ENCODE data around the gene TUBB. TPM values are rescaled to one million over a fixed set of nuclear protein-coding genes. Genes with fewer than 3 reads are reported as not detected.
"Not testable (repeated sequence)": the region's sequence is repeated elsewhere in the genome, so short reads cannot be mapped to it uniquely, and the experiment has no call there.

The TUBB gene
- total RNA-seq, 3 donors from 2014 or later = 113 to 328 (median 307) TPM

- intact Hi-C loops (cut with DNase I, micrococcal nuclease) = loop anchor here (2.0 kb wide), 2 partner anchors 42 to 44 kb away; no protein-coding TSS in a partner anchor
- peaks cover 26% of the 10 kb centered on the region for H3K4me1 ChIP-seq (ENCODE audit: low read depth)
- ATAC-seq (peak; percentile 39), DNase-seq (peak; percentile 86 to 92 (median 91))
- H3K36me3 ChIP-seq (ENCODE audit: low read depth) = peaks cover 4% of the 10 kb centered on the region
- H3K9me3 ChIP-seq = no peaks in the 10 kb centered on the region
- peak; percentile 92 for TF ChIP-seq CTCF (IDR thresholded peaks at IDR 0.05)
- H3K4me3 ChIP-seq = no peak overlapping the region
These were observed 2.3 kb downstream of the TUBB start for GRCh38 chr6:30722280-30723112.

- ATAC-seq; H3K36me3 ChIP-seq (ENCODE audit: low read depth); H3K9me3 ChIP-seq; H3K4me3 ChIP-seq: not testable (repeated sequence)
- H3K4me1 ChIP-seq (ENCODE audit: low read depth) = peaks cover 21% of the 10 kb centered on the region
- peak in 1 of 3 donors; percentile 42 for DNase-seq
- intact Hi-C loops (cut with DNase I, micrococcal nuclease) = loop anchor here (2.0 kb wide), 2 partner anchors 42 to 44 kb away; no protein-coding TSS in a partner anchor
These were observed 3.1 kb downstream of the TUBB start for GRCh38 chr6:30723159-30723842.

GRCh38 chr6:30723843-30724741 is 3.9 kb downstream of the TUBB start:
- not testable (repeated sequence) for H3K9me3 ChIP-seq; H3K4me3 ChIP-seq; H3K36me3 ChIP-seq (ENCODE audit: low read depth); ATAC-seq
- intact Hi-C loops (cut with DNase I, micrococcal nuclease) = loop anchor here (2.0 kb wide), 2 partner anchors 43 to 45 kb away; no protein-coding TSS in a partner anchor
- peak in 1 of 3 donors; percentile 48 for DNase-seq
- peaks cover 14% of the 10 kb centered on the region for H3K4me1 ChIP-seq (ENCODE audit: low read depth)

- intact Hi-C loops (cut with DNase I, micrococcal nuclease) = no loop called here
- no peak for ATAC-seq
- Histone ChIP-seq H3K4me3 (no peak overlapping the region), H3K4me1 (ENCODE audit: low read depth) (peaks cover 10% of the 10 kb centered on the region), H3K9me3 (no peaks in the 10 kb centered on the region), H3K36me3 (ENCODE audit: low read depth) (peaks cover 4% of the 10 kb centered on the region)
- DNase-seq = no peak
- TF ChIP-seq CTCF (IDR thresholded peaks at IDR 0.05) = no peak
These were observed 4.9 kb downstream of the TUBB start for GRCh38 chr6:30724906-30725667.

- DNase-seq (no peak), ATAC-seq (no peak)
- no peaks in the 10 kb centered on the region for H3K9me3 ChIP-seq
- intact Hi-C loops (cut with DNase I, micrococcal nuclease) = no loop called here
- no peak for TF ChIP-seq CTCF (IDR thresholded peaks at IDR 0.05)
- H3K4me3 ChIP-seq = no peak overlapping the region
- peaks cover 4% of the 10 kb centered on the region for H3K36me3 ChIP-seq (ENCODE audit: low read depth)
- peaks cover 10% of the 10 kb centered on the region for H3K4me1 ChIP-seq (ENCODE audit: low read depth)
These were observed 5.8 kb downstream of the TUBB start for GRCh38 chr6:30725713-30726505.

Data from mucosa of descending colon (tissue), 3 donors.